ENCODE results near the gene DMBT1. TPM values are rescaled to one million over a fixed set of nuclear protein-coding genes. Genes with fewer than 3 reads are reported as not detected.
"Not testable (repeated sequence)": the region's sequence is repeated elsewhere in the genome, so short reads cannot be mapped to it uniquely, and the experiment has no call there.

DMBT1 gene
- total RNA-seq, 1 donor, result not detected

GRCh38 chr10:122588381-122588780 lies 27.8 kb downstream of the DMBT1 start:
- no peak for DNase-seq (ENCODE audit: low read depth)
- TF ChIP-seq CTCF (IDR thresholded peaks at IDR 0.05; ENCODE audit: insufficient read depth, low read depth, low read length), result no peak
- no peak overlapping the region for H3K4me3 ChIP-seq (ENCODE audit: low read depth, low read length)

GRCh38 chr10:122590153-122590552 lies 29.6 kb downstream of the DMBT1 start:
- DNase-seq (ENCODE audit: low read depth), result no peak
- H3K4me3 ChIP-seq (ENCODE audit: low read depth, low read length), result no peak overlapping the region
- no peak for TF ChIP-seq CTCF (IDR thresholded peaks at IDR 0.05; ENCODE audit: insufficient read depth, low read depth, low read length)

GRCh38 chr10:122591736-122592135 lies 31.2 kb downstream of the DMBT1 start:
- no peak for TF ChIP-seq CTCF (IDR thresholded peaks at IDR 0.05; ENCODE audit: insufficient read depth, low read depth, low read length)
- no peak for DNase-seq (ENCODE audit: low read depth)

GRCh38 chr10:122592161-122592560 lies 31.6 kb downstream of the DMBT1 start:
- no peak overlapping the region for H3K4me3 ChIP-seq (ENCODE audit: low read depth, low read length)
- no peak for TF ChIP-seq CTCF (IDR thresholded peaks at IDR 0.05; ENCODE audit: insufficient read depth, low read depth, low read length)
- DNase-seq (ENCODE audit: low read depth), result no peak

More at GRCh38 chr10:122591736-122592135, 31.2 kb downstream of the DMBT1 start:
- H3K4me3 ChIP-seq (ENCODE audit: low read depth, low read length), result no peak overlapping the region

- H3K4me3 ChIP-seq (ENCODE audit: low read depth, low read length), result no peak overlapping the region
- DNase-seq (ENCODE audit: low read depth), result no peak
- TF ChIP-seq CTCF (IDR thresholded peaks at IDR 0.05; ENCODE audit: insufficient read depth, low read depth, low read length), result no peak
Measured at GRCh38 chr10:122617476-122618270, 57.1 kb downstream of the DMBT1 start.

GRCh38 chr10:122618461-122619165 lies 58.1 kb downstream of the DMBT1 start:
- no peak for TF ChIP-seq CTCF (IDR thresholded peaks at IDR 0.05; ENCODE audit: insufficient read depth, low read depth, low read length)
- H3K4me3 ChIP-seq (ENCODE audit: low read depth, low read length), result no peak overlapping the region
- DNase-seq (ENCODE audit: low read depth), result no peak

GRCh38 chr10:122620961-122621360 lies 60.4 kb downstream of the DMBT1 start:
- not testable (repeated sequence) for DNase-seq (ENCODE audit: low read depth); H3K4me3 ChIP-seq (ENCODE audit: low read depth, low read length)
